Measurements from ENCODE around the gene NOTCH2. TPM values are rescaled to one million over a fixed set of nuclear protein-coding genes. Genes with fewer than 3 reads are reported as not detected.

Gene NOTCH2
- total RNA-seq, 1 donor = 330 TPM

DNA sequence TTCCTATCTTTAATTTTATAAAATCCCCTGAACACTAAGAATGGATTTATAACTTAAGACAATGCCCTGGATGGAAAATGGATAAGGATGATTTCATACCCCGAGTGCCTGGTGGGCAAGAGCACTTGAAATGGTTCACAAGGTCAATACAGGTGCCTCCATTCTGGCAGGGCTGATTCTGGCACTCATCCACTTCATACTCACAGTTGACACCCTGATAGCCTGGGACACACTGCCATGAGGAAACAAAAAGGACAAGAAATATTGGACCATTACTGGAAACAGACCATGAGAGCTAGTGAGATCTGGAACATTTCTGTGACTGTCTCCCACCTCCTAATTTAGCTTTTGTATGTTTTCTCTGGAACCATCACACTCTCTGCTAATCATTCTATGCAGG, 134.1 kb downstream of the NOTCH2 start:
- no peaks in the 10 kb centered on the region for H3K4me1 ChIP-seq (ENCODE audit: insufficient read depth, low read length)
- no peak overlapping the region for H3K27ac ChIP-seq (ENCODE audit: low read depth, low read length)
- no peak for TF ChIP-seq CTCF (IDR thresholded peaks at IDR 0.05; ENCODE audit: extremely low read depth, low read depth, low read length)
- H3K79me2 ChIP-seq (ENCODE audit: insufficient read depth, low read length) = peaks cover 68% of the 10 kb centered on the region
- H3K4me3 ChIP-seq (ENCODE audit: insufficient read depth, low read length) = no peak overlapping the region
- H3K4me2 ChIP-seq (ENCODE audit: insufficient read depth, low read length) = no peak overlapping the region
- H3K27me3 ChIP-seq (ENCODE audit: insufficient read depth, low read length) = no peaks in the 10 kb centered on the region
- DNase-seq (ENCODE audit: insufficient read length, low spot score, missing footprints) = no peak
- H4K20me1 ChIP-seq (ENCODE audit: insufficient read depth, low read length) = peaks cover 1% of the 10 kb centered on the region
- peaks cover 80% of the 10 kb centered on the region for H3K36me3 ChIP-seq (ENCODE audit: insufficient read depth, low read length)
- H3K9me3 ChIP-seq (ENCODE audit: low read depth, low read length) = no peaks in the 10 kb centered on the region
- H2AFZ ChIP-seq (ENCODE audit: low read length) = no peak overlapping the region

GRCh38 chr1:119933397-119933796, 136.1 kb downstream of the NOTCH2 start:
- Histone ChIP-seq H2AFZ (ENCODE audit: low read length) (no peak overlapping the region), H3K79me2 (ENCODE audit: insufficient read depth, low read length) (peaks cover 63% of the 10 kb centered on the region), H4K20me1 (ENCODE audit: insufficient read depth, low read length) (no peaks in the 10 kb centered on the region), H3K9me3 (ENCODE audit: low read depth, low read length) (no peaks in the 10 kb centered on the region), H3K36me3 (ENCODE audit: insufficient read depth, low read length) (peaks cover 76% of the 10 kb centered on the region), H3K27me3 (ENCODE audit: insufficient read depth, low read length) (no peaks in the 10 kb centered on the region), H3K27ac (ENCODE audit: low read depth, low read length) (no peak overlapping the region), H3K4me3 (ENCODE audit: insufficient read depth, low read length) (no peak overlapping the region), H3K4me1 (ENCODE audit: insufficient read depth, low read length) (no peaks in the 10 kb centered on the region), H3K4me2 (ENCODE audit: insufficient read depth, low read length) (no peak overlapping the region)
- no peak for DNase-seq (ENCODE audit: insufficient read length, low spot score, missing footprints)
- TF ChIP-seq CTCF (IDR thresholded peaks at IDR 0.05; ENCODE audit: extremely low read depth, low read depth, low read length) = no peak

DNA sequence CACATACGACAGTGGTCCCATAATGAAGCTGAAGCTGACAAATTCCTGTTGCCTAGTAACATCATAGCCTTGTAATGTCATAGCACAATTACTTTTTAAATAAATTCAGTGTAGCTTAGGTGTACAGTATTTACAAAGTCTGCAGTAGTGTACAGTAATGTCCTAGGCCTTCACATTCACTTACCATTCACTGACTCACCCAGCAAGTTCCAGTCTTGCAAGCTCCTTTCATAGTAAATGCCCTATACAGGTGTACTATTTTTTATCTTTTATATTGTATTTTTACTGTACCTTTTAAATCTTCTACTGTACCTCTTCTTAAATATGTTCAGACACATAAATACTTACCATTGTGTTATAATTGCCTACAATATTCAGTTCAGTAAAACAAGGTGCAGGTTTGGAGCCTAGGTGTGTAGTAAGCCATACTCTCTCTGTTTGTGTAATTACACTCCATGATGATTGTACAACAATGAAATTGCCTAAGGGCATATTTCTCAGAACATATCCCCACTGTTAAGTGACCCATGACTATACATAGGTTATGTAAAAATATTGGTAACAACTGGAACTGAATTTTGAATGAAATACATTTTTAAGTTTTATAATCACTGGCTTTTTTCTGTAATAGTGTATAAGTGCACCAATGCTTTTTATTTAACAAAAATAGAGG, 139.7 kb downstream of the NOTCH2 start:
- H3K4me3 ChIP-seq (ENCODE audit: insufficient read depth, low read length) = no peak overlapping the region
- H4K20me1 ChIP-seq (ENCODE audit: insufficient read depth, low read length) = no peaks in the 10 kb centered on the region
- H3K27me3 ChIP-seq (ENCODE audit: insufficient read depth, low read length) = no peaks in the 10 kb centered on the region
- peaks cover 54% of the 10 kb centered on the region for H3K79me2 ChIP-seq (ENCODE audit: insufficient read depth, low read length)
- H3K4me2 ChIP-seq (ENCODE audit: insufficient read depth, low read length) = no peak overlapping the region
- peaks cover 76% of the 10 kb centered on the region for H3K36me3 ChIP-seq (ENCODE audit: insufficient read depth, low read length)
- no peaks in the 10 kb centered on the region for H3K9me3 ChIP-seq (ENCODE audit: low read depth, low read length)
- H3K4me1 ChIP-seq (ENCODE audit: insufficient read depth, low read length) = no peaks in the 10 kb centered on the region
- no peak overlapping the region for H2AFZ ChIP-seq (ENCODE audit: low read length)
- no peak for DNase-seq (ENCODE audit: insufficient read length, low spot score, missing footprints)
- no peak overlapping the region for H3K27ac ChIP-seq (ENCODE audit: low read depth, low read length)
- TF ChIP-seq CTCF (IDR thresholded peaks at IDR 0.05; ENCODE audit: extremely low read depth, low read depth, low read length) = no peak

DNA sequence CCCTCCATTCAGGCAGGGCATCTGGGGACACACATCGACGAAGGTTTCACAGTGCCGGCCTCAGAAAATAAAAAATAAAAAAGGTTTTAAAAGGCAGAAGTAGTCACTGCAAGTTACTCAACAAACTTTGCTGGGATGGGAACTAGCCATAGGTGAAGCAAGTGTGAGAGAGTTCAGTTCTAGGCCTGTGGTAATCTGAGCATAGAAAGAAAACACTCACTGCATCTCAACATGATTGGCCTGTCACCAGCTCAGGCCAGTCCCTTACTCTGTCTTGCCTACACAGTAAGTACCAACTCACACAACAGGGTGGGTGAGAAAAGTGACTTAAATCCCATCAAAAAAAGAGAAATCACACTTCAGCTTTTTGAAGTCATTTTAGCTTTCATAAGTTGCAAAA, 142.9 kb downstream of the NOTCH2 start:
- Histone ChIP-seq H3K27ac (ENCODE audit: low read depth, low read length) (no peak overlapping the region), H3K4me2 (ENCODE audit: insufficient read depth, low read length) (no peak overlapping the region), H3K79me2 (ENCODE audit: insufficient read depth, low read length) (peaks cover 30% of the 10 kb centered on the region), H3K36me3 (ENCODE audit: insufficient read depth, low read length) (peaks cover 84% of the 10 kb centered on the region), H4K20me1 (ENCODE audit: insufficient read depth, low read length) (peaks cover under 1% of the 10 kb centered on the region), H3K4me3 (ENCODE audit: insufficient read depth, low read length) (no peak overlapping the region), H3K4me1 (ENCODE audit: insufficient read depth, low read length) (no peaks in the 10 kb centered on the region), H2AFZ (ENCODE audit: low read length) (no peak overlapping the region), H3K9me3 (ENCODE audit: low read depth, low read length) (no peaks in the 10 kb centered on the region), H3K27me3 (ENCODE audit: insufficient read depth, low read length) (no peaks in the 10 kb centered on the region)
- TF ChIP-seq CTCF (IDR thresholded peaks at IDR 0.05; ENCODE audit: extremely low read depth, low read depth, low read length) = no peak
- DNase-seq (ENCODE audit: insufficient read length, low spot score, missing footprints) = no peak

All from osteoblast (primary cell).